T-cell (primary cell): ENCODE data around the gene NUBP2. TPM values are rescaled to one million over a fixed set of nuclear protein-coding genes. Genes with fewer than 3 reads are reported as not detected.

Experiments used
- ATAC-seq, 4 experiments: fragments of 200-7000 bp in 3 of 4; fragments of 150-1000 bp in 1 of 4; cut with Tn5 transposase; replicated peaks in 1 of 4; 1 replicate in 3 of 4; 2 replicates in 1 of 4; pipeline ENCODE4 v1.10.0; 2021; ENCODE audit warnings: moderate library complexity in 3 of 4, mild to moderate bottlenecking in 2 of 4, moderate number of reproducible peaks in 1 of 4
- CTCF ChIA-PET, 2 donors: fragments of 300-600 bp; sonication (Branson Sonifier 250); formaldehyde crosslinking; loops; one replicate each; lab custom pipeline; 2022; ENCODE audit warnings: antibody characterized with exemption in 2 of 2; lab: Charles Lee
- POLR2A ChIA-PET, 2 donors: fragments of 300-600 bp; sonication (Branson Sonifier 250); formaldehyde crosslinking; loops; one replicate each; lab custom pipeline; 2022; ENCODE audit warnings: antibody characterized with exemption in 2 of 2; lab: Charles Lee
- DNase-seq, 35 experiments: peaks; one replicate each; pipeline versions ENCODE4 v3.0.0 to v3.0.0-alpha.2; 2013 to 2023
- H3K27ac ChIP-seq: one replicate; pipeline ENCODE4 v1.5.1; 2013; ENCODE audit warnings: low read length
- H3K27me3 ChIP-seq, 2 experiments: replicated peaks in 1 of 2; 1 replicate in 1 of 2; 2 replicates in 1 of 2; pipeline versions ENCODE4 v1.6.1 to v1.7.0; 2013; ENCODE audit warnings: low read length in 1 of 2, mixed read lengths in 1 of 2; ENCODE audit not compliant: control insufficient read depth in 2 of 2, insufficient read depth in 2 of 2; ENCODE audit errors: extremely low read depth in 1 of 2
- H3K36me3 ChIP-seq, 2 donors: 1 replicate in 1 of 2; 2 replicates in 1 of 2; pipeline versions ENCODE4 v1.6.1 to v1.7.0; 2013; ENCODE audit warnings: low read length in 1 of 2; ENCODE audit not compliant: control insufficient read depth in 2 of 2, insufficient read depth in 1 of 2; ENCODE audit errors: extremely low read depth in 1 of 2
- H3K4me1 ChIP-seq, 2 experiments: 1 replicate in 1 of 2; 2 replicates in 1 of 2; pipeline versions ENCODE4 v1.6.1 to v1.7.0; 2013; ENCODE audit warnings: low read length in 2 of 2, mixed read lengths in 1 of 2; ENCODE audit not compliant: insufficient read depth in 2 of 2, control insufficient read depth in 1 of 2; ENCODE audit errors: extremely low read depth in 1 of 2
- H3K4me3 ChIP-seq, 2 donors: 1 replicate in 1 of 2; 2 replicates in 1 of 2; pipeline versions ENCODE4 v1.5.1 to v1.7.0; 2013; ENCODE audit warnings: mild to moderate bottlenecking in 2 of 2, low read length in 1 of 2, moderate library complexity in 1 of 2; ENCODE audit not compliant: control insufficient read depth in 1 of 2; ENCODE audit errors: extremely low read depth in 1 of 2
- H3K9me3 ChIP-seq: 2 replicates; pipeline ENCODE4 v1.7.0; 2013
- H3K27ac Mint-ChIP-seq, 2 donors: one replicate each; pipeline ENCODE4 v1.8.0; 2020 to 2021; ENCODE audit warnings: mild to moderate bottlenecking in 2 of 2, mixed read lengths in 2 of 2
- H3K27me3 Mint-ChIP-seq, 2 donors: one replicate each; pipeline ENCODE4 v1.8.0; 2021 to 2022; ENCODE audit warnings: mixed read lengths in 2 of 2
- H3K36me3 Mint-ChIP-seq: one replicate; pipeline ENCODE4 v1.8.0; 2021; ENCODE audit warnings: mixed read lengths
- H3K4me1 Mint-ChIP-seq, 3 donors: one replicate each; pipeline ENCODE4 v1.8.0; 2020 to 2022; ENCODE audit warnings: mixed read lengths in 3 of 3, mild to moderate bottlenecking in 1 of 3
- H3K4me3 Mint-ChIP-seq, 3 donors: one replicate each; pipeline ENCODE4 v1.8.0; 2020 to 2022; ENCODE audit warnings: mild to moderate bottlenecking in 3 of 3, mixed read lengths in 3 of 3, moderate library complexity in 3 of 3
- H3K9me3 Mint-ChIP-seq, 3 donors: one replicate each; pipeline ENCODE4 v1.8.0; 2020 to 2022; ENCODE audit warnings: mixed read lengths in 3 of 3
- WGBS: methylation state at CpG from one replicate; pipeline ENCODE4 v1.1.5; 2013; ENCODE audit warnings: missing lambda C conversion rate; ENCODE audit not compliant: insufficient coverage; 5-methylcytosine and 5-hydroxymethylcytosine counted together
- total RNA-seq, 35 experiments: library from RNA in 6 of 35; stranded (reverse) in 6 of 35; fragments of 120-200 nt in 1 of 35; gene quantifications; one replicate each; pipeline versions ENCODE4 v1.2.1 to v1.2.4 and lab custom pipeline; 2013 to 2026

The NUBP2 gene
- total RNA-seq, 5 donors from 2014 or later (not counting 1 experiment from before 2014, with no cell fraction given) = 41.2 to 77.0 (median 74.3) TPM

- Histone ChIP-seq H3K36me3 (peaks cover 13 to 46% of the 10 kb centered on the region in 2 donors), H3K27ac (no peak overlapping the region), H3K4me1 (peaks cover 0 to 22% of the 10 kb centered on the region in 2 experiments), H3K9me3 (no peaks in the 10 kb centered on the region), H3K4me3 (no peak overlapping the region), H3K27me3 (no peaks in the 10 kb centered on the region)
- ATAC-seq (no peak), DNase-seq (no peak)
- H3K9me3 Mint-ChIP-seq = no peaks in the 10 kb centered on the region
- 98% methylated on average over 24 of the region's 42 CpGs for WGBS
- peaks cover 8 to 14% (median 10%) of the 10 kb centered on the region in 3 donors for H3K4me1 Mint-ChIP-seq
- no peak overlapping the region for H3K4me3 Mint-ChIP-seq
- ChIA-PET CTCF (no interaction called here), POLR2A (no interaction called here)
- H3K27me3 Mint-ChIP-seq = no peaks in the 10 kb centered on the region
- no peak overlapping the region for H3K27ac Mint-ChIP-seq
- H3K36me3 Mint-ChIP-seq = peaks cover 6% of the 10 kb centered on the region
Observed at GRCh38 chr16:1767116-1767994, 15.4 kb upstream of the NUBP2 start.

- CTCF ChIA-PET = no interaction called here
- Mint-ChIP-seq H3K4me1 (peaks cover 9 to 17% (median 11%) of the 10 kb centered on the region in 3 donors), H3K27ac (peak overlapping the region in 1 of 2 donors; percentile 52), H3K36me3 (peaks cover 6% of the 10 kb centered on the region), H3K4me3 (no peak overlapping the region), H3K27me3 (no peaks in the 10 kb centered on the region), H3K9me3 (no peaks in the 10 kb centered on the region)
- Histone ChIP-seq H3K4me1 (peaks cover 0 to 24% of the 10 kb centered on the region in 2 experiments), H3K4me3 (no peak overlapping the region), H3K36me3 (peaks cover 13 to 41% of the 10 kb centered on the region in 2 donors), H3K27me3 (no peaks in the 10 kb centered on the region), H3K27ac (no peak overlapping the region), H3K9me3 (no peaks in the 10 kb centered on the region)
- ATAC-seq = no peak
- POLR2A ChIA-PET = no interaction called here
- no peak for DNase-seq
- WGBS = 88% methylated on average over 40 of the region's 41 CpGs
Observed at GRCh38 chr16:1768061-1768766, 14.5 kb upstream of the NUBP2 start.

GRCh38 chr16:1768767-1769401 lies 13.9 kb upstream of the NUBP2 start:
- Histone ChIP-seq H3K9me3 (no peaks in the 10 kb centered on the region), H3K4me3 (no peak overlapping the region), H3K4me1 (peaks cover 1 to 29% of the 10 kb centered on the region in 2 experiments), H3K36me3 (peaks cover 13 to 41% of the 10 kb centered on the region in 2 donors), H3K27ac (no peak overlapping the region), H3K27me3 (no peaks in the 10 kb centered on the region)
- Mint-ChIP-seq H3K27ac (no peak overlapping the region), H3K4me1 (peaks cover 11 to 17% (median 12%) of the 10 kb centered on the region in 3 donors), H3K4me3 (peak overlapping the region in 1 of 3 donors; percentile 97), H3K36me3 (peaks cover 6% of the 10 kb centered on the region), H3K27me3 (no peaks in the 10 kb centered on the region), H3K9me3 (no peaks in the 10 kb centered on the region)
- ChIA-PET CTCF (no interaction called here), POLR2A (no interaction called here)
- ATAC-seq = no peak
- WGBS = 89% methylated on average over 14 of the region's 26 CpGs
- DNase-seq = no peak

GRCh38 chr16:1769402-1770300 lies 13.1 kb upstream of the NUBP2 start:
- peak overlapping the region; percentile 80 to 97 (median 94) for H3K4me3 Mint-ChIP-seq
- Histone ChIP-seq H3K4me1 (peaks cover 4 to 36% of the 10 kb centered on the region in 2 experiments), H3K9me3 (no peaks in the 10 kb centered on the region), H3K36me3 (peaks cover 6 to 36% of the 10 kb centered on the region in 2 donors), H3K4me3 (no peak overlapping the region), H3K27ac (peak overlapping the region; percentile 43), H3K27me3 (no peaks in the 10 kb centered on the region)
- H3K27me3 Mint-ChIP-seq = no peaks in the 10 kb centered on the region
- peaks cover 6% of the 10 kb centered on the region for H3K36me3 Mint-ChIP-seq
- 89% methylated on average over 11 of the region's 27 CpGs for WGBS
- H3K4me1 Mint-ChIP-seq = peaks cover 15 to 17% (median 15%) of the 10 kb centered on the region in 3 donors
- peak overlapping the region; percentile 52 to 80 for H3K27ac Mint-ChIP-seq
- H3K9me3 Mint-ChIP-seq = no peaks in the 10 kb centered on the region
- CTCF ChIA-PET = no interaction called here
- DNase-seq = no peak
- no peak for ATAC-seq
- POLR2A ChIA-PET = no interaction called here

- no peaks in the 10 kb centered on the region for H3K9me3 ChIP-seq
- H3K27me3 Mint-ChIP-seq = no peaks in the 10 kb centered on the region
- H3K4me1 Mint-ChIP-seq = peaks cover 17 to 24% (median 18%) of the 10 kb centered on the region in 3 donors
- peak in 3 of 4 experiments; percentile 3 to 8 (median 3) for ATAC-seq
- H3K27me3 ChIP-seq = no peaks in the 10 kb centered on the region
- H3K36me3 Mint-ChIP-seq = peaks cover 6% of the 10 kb centered on the region
- H3K4me1 ChIP-seq = peaks cover 4 to 45% of the 10 kb centered on the region in 2 experiments
- H3K4me3 ChIP-seq = peak overlapping the region; percentile 56 to 79
- CTCF ChIA-PET = no interaction called here
- H3K27ac ChIP-seq = peak overlapping the region; percentile 43
- no peaks in the 10 kb centered on the region for H3K9me3 Mint-ChIP-seq
- peaks cover 6 to 30% of the 10 kb centered on the region in 2 donors for H3K36me3 ChIP-seq
- peak overlapping the region; percentile 52 to 80 for H3K27ac Mint-ChIP-seq
- POLR2A ChIA-PET = no interaction called here
- peak overlapping the region; percentile 80 to 97 (median 94) for H3K4me3 Mint-ChIP-seq
- peak in 32 of 35 experiments; percentile 20 to 76 (median 41) for DNase-seq
- WGBS = 30% methylated on average over 78 of the region's 81 CpGs
Observed at GRCh38 chr16:1770328-1771187, 12.2 kb upstream of the NUBP2 start.
